GM10847 (cell line): Measurements from ENCODE around the gene PCDHA3.

Source experiments
- POLR2A ChIP-seq: IDR thresholded peaks from 2 replicates; pipeline ENCODE4 v1.6.1; 2011; ENCODE audit not compliant: insufficient read length; ENCODE audit errors: extremely low read depth

PCDHA3 gene

DNA sequence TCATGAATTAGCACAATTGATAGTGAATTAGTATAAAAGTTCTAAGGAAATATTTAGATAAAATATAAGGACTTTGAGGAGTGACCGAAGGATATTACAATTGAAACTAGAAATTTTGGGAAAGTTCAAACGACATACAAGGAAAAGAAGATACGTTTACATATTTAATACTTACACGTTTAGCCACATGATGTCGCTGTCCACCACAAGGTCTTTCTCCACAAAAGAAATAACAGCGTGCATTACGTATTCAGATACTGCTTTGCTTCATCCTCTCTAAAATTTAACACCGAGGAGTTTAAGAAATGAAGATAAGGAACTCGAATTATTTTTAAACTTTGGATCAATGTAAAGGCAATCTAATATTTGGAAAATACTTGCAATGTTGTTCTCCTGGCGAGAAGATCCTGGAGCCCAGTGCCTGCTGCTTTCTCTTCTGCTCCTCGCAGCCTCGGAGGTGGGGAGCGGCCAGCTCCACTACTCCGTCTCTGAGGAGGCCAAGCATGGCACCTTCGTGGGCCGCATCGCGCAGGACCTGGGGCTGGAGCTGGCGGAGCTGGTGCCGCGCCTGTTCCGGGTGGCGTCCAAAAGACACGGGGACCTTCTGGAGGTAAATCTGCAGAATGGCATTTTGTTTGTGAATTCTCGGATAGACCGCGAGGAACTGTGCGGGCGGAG, at the start of gene PCDHA3:
Gene PCDHA3, plus strand, starts transcription at position 242 of the 678 bp plus-strand sequence.
- no peak for TF ChIP-seq POLR2A

DNA sequence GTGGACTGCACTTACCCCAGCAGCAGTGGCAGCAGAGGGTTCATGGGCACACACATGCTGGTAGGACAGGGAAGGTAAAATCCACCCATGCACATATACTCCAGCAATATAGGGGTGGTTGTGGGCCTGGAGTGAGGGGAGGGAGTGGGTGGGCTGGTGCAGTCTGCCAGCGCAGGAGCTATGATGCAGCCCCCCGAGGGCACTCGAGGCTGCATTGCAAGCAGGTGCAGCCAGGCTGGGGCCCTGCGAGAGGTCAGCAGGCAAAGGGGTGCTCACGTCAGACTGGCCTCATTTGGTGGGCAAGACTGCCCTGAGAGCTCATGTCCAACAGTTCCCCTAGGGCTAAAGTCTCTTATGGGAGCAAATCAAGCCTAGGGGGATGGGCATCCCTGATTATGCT, 47.3 kb upstream of the PCDHA3 start:
- no peak for TF ChIP-seq POLR2A

DNA sequence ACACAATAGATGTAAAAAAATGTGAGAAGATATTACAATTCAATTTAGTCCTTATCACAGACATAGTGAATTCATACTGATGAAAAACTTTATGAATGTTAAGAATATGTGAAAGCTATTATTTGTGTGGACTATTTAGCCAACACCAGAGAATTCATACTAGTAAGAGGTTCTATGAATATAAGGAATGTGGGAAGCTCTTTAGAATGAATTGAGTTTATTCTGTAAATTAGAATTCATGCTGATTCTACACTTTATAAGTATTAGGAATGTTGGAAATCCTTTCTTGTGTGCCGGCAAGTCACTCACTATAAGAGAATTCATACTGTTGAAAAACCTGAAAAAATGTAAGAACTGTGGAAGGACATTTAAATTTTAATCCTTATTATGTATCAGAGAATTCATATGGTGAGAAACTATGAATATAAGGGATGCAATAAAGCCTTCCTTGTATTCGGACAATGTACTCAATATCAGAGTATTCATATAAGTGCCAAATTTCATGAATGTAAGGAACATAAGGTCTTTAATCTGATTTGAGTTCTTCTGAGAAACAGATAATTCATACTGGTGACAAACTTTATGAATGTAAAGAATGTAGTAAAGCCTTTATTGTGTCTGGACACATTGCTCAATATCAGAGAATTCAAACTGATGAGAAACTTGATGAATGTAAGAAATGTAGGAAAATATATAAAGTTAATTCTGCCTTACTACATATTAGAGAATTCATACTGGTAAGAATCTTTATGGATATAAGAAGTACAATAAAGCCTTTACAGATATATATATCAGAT, 36.5 kb upstream of the PCDHA3 start:
- TF ChIP-seq POLR2A: no peak

DNA sequence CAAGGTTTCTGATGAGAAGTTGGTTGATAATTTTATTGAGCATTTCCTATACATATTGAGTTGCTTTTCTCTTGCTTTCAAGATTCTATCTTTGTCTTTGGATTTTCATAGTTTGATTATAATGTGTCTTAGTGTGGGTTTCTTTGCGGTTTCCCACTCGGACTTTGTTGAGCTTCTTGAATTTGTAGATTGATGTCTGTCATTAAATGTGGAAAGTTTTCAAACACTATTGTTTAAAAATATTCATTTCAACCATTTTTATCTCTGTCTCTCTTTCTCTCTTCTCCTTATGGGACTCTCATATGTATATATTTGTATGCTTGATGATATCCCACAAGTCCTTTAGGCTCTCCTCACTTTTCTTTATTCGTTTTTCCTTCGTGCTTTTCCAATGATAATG, 33.4 kb upstream of the PCDHA3 start:
- no peak for TF ChIP-seq POLR2A

DNA sequence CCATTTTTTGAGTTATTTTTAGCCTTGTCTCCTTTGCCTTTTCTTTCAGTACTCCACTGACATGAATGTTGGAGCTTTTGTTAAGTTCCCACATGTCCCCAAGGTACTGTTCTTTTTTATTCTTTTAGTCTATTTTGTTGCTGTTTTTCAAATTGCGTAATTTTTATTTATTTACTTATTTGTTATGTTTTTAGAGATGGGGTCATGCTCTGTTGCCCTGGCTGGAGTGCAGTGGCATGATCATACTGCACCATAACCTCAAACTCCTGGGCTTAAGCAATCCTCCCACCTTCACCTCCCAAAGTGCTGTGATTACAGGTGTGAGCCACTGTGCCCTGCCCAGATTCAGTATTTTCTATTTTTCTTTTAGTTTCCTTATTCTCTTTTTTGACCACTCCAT, 20.3 kb upstream of the PCDHA3 start:
- TF ChIP-seq POLR2A: no peak

DNA sequence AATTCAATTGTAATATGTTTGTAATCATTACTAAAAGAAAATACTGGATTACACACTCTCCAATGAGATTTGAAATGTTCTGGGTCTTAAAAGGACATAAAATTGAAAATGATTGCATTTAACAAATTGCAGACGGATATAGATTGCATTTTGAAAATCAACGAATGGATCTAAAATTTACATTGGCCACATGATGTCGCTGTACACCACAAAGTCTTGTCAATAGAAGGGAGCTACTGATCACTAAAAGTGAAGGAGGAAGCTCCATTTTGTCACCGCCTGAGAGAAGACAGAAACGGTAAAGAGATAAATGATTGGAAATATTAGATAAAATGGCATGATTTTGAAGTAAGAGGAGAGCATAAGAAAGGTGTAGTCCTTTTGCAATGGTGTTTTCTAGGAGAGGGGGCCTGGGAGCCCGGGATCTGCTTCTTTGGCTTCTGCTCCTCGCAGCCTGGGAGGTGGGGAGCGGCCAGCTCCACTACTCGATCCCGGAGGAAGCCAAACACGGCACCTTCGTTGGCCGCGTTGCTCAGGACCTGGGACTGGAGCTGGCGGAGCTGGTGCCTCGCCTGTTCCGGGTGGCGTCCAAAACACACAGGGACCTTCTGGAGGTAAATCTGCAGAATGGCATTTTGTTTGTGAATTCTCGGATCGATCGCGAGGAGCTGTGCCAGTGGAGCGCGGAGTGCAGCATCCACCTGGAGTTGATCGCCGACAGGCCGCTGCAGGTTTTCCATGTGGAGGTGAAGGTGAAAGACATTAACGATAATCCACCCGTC, 14.8 kb upstream of the PCDHA3 start, which contains the start of gene PCDHA1:
Gene PCDHA1, plus strand, starts transcription at position 236 of the 782 bp plus-strand sequence.
- TF ChIP-seq POLR2A: no peak

DNA sequence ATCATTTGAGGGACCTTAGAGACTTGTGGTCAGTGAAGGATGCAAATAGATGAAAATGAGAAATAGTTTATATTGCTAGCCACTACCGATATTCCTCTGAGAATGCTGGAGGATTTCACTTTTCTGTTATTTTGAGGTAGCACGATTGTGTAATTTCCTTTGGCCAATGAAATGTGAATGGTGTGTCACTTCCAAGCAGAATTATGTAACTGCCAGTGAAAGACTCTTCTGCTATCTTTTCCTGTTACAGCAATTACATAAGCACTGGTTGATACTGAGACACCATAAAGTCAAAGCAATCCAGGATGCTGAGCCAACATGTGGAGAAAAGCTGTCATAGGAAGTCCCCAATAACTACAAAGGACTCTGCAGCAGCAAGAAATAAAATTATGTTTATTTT, 9.8 kb upstream of the PCDHA3 start:
- TF ChIP-seq POLR2A: no peak

DNA sequence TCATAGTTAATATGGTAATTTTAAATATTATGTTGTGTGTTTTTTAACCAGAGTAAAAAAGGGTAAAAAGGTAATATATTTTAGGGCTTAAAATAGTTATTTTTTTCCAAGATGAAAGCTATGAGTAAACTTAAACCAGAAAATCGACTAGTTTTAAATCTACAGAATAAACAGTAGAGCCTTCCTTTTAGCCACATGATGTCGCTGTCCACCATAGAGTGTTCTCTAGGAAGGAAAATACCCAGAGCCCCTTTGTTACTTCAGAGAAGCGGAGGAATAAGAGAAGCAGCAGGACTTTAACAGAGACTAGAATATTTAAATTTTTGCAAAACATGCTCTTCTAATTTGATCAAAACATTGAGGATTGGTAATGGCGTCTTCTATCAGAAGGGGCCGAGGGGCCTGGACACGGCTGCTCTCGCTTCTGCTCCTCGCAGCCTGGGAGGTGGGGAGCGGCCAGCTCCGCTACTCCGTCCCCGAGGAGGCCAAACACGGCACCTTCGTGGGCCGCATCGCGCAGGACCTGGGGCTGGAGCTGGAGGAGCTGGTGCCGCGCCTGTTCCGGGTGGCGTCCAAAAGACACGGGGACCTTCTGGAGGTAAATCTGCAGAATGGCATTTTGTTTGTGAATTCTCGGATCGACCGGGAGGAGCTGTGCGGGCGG, 6.1 kb upstream of the PCDHA3 start, which contains the start of gene PCDHA2:
Gene PCDHA2, plus strand, starts transcription at position 258 of the 664 bp plus-strand sequence.
- TF ChIP-seq POLR2A: no peak

DNA sequence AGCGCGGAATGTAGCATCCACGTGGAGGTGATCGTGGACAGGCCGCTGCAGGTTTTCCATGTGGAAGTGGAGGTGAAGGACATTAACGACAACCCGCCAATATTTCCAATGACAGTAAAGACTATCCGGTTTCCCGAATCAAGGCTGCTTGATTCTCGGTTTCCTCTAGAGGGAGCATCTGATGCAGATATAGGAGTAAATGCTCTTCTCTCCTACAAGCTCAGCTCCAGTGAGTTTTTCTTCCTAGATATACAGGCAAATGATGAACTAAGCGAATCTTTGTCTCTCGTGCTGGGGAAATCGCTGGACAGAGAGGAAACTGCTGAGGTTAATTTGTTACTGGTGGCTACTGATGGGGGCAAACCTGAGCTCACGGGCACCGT, 5.6 kb upstream of the PCDHA3 start:
- no peak for TF ChIP-seq POLR2A

DNA sequence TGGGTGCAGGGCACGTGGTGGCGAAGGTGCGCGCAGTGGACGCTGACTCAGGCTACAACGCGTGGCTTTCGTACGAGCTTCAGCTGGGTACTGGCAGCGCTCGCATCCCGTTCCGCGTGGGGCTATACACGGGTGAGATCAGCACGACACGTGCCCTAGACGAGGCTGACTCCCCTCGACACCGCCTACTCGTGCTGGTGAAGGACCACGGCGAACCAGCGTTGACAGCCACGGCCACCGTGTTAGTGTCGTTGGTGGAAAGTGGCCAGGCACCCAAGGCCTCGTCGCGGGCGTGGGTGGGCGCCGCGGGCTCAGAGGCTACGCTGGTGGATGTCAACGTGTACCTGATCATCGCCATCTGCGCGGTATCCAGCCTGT, 4.2 kb upstream of the PCDHA3 start:
- TF ChIP-seq POLR2A: no peak

DNA sequence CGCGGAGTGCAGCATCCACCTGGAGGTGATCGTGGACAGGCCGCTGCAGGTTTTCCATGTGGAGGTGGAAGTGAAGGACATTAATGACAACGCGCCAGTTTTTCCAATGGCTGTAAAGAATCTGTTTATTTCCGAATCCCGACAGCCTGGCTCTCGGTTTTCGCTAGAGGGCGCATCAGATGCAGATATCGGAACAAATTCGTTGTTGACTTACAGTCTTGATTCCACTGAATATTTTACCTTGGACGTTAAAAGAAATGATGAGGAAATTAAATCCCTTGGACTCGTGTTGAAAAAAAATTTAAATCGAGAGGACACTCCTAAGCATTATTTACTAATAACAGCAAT, 611 bp downstream of the PCDHA3 start:
- no peak for TF ChIP-seq POLR2A

DNA sequence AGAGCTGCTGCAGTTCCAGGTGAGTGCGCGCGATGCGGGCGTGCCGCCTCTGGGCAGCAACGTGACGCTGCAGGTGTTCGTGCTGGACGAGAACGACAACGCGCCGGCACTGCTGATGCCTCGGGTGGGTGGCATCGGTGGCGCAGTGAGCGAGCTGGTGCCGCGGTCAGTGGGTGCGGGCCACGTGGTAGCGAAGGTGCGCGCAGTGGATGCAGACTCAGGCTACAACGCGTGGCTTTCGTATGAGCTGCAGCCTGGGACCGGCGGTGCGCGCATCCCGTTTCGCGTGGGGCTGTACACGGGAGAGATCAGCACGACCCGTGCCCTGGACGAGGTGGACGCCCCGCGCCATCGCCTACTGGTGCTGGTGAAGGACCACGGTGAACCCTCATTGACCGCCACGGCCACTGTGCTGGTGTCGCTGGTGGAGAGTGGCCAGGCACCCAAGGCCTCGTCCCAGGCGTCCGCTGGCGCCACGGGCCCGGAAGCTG, 2.0 kb downstream of the PCDHA3 start:
- TF ChIP-seq POLR2A: no peak

DNA sequence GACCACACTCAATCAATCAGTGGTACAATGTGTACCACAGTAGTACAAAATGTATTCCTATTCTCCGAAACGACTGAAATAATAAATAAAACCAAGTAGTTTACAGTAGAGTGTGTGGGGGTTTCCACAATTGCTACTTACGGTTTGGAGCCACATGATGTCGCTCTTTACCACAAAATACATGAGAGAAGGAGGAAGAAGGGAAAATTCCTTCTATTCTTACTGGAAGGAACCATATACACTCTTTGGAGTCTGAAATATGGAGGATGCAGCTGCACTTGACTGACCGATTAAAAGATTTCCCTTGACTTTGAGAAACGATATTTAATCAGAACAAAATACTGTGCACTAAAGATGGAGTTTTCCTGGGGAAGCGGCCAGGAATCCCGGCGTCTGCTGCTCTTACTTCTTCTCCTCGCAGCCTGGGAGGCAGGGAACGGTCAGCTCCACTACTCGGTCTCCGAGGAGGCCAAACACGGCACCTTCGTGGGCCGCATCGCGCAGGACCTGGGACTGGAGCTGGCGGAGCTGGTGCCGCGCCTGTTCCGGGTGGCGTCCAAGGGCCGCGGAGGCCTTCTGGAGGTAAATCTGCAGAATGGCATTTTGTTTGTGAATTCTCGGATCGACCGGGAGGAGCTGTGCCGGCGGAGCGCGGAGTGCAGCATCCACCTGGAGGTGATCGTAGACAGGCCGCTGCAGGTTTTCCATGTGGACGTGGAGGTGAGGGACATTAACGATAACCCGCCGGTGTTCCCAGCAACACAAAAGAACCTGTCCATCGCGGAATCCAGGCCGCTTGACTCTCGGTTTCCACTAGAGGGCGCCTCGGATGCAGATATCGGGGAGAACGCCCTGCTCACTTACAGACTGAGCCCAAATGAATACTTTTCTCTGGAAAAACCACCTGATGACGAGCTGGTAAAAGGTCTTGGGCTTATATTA, 6.2 kb downstream of the PCDHA3 start, which contains the start of gene PCDHA4:
Gene PCDHA4, plus strand, starts transcription at position 235 of the 942 bp plus-strand sequence.
- TF ChIP-seq POLR2A: no peak

DNA sequence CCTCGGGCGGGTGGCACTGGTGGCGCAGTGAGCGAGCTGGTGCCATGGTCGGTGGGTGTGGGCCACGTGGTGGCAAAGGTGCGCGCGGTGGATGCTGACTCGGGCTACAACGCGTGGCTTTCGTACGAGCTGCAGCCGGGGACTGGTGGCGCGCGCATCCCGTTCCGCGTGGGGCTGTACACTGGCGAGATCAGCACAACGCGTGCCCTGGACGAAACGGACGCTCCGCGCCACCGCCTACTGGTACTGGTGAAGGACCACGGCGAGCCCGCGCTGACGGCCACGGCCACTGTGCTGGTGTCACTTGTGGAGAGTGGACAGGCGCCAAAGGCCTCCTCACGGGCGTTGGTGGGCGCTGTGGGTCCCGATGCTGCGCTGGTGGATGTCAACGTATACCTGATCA, 8.0 kb downstream of the PCDHA3 start:
- no peak for TF ChIP-seq POLR2A
